Loucy (cell line): ENCODE measurements around the gene ADIPOR2.

Source experiments
- H2AFZ ChIP-seq: fragments of 200-600 bp; sonication (generic); 2 replicates; pipeline ENCODE4 v1.6.0; 2016; ENCODE audit warnings: antibody characterized with exemption, mild to moderate bottlenecking, low read length, moderate library complexity
- H3F3A ChIP-seq: fragments of 200-600 bp; 2 replicates; pipeline ENCODE4 v1.6.0; 2016; ENCODE audit warnings: antibody characterized with exemption, low read depth, mild to moderate bottlenecking
- H3K27me3 ChIP-seq: fragments of 200-600 bp; sonication (generic); 2 replicates; pipeline ENCODE4 v1.6.1; 2014; ENCODE audit warnings: low read length, mild to moderate bottlenecking; ENCODE audit not compliant: insufficient read depth, poor library complexity, severe bottlenecking
- H3K36me3 ChIP-seq: fragments of 200-600 bp; sonication (generic); 2 replicates; pipeline ENCODE4 v1.6.1; 2016; ENCODE audit warnings: low read length; ENCODE audit not compliant: insufficient read depth
- H3K4me1 ChIP-seq: fragments of 200-600 bp; sonication (generic); 2 replicates; pipeline ENCODE4 v1.5.1; 2014; ENCODE audit warnings: low read length, mild to moderate bottlenecking; ENCODE audit not compliant: insufficient read depth, poor library complexity, severe bottlenecking
- H3K4me2 ChIP-seq: fragments of 200-600 bp; sonication (generic); 2 replicates; pipeline ENCODE4 v1.6.0; 2014; ENCODE audit warnings: antibody characterized with exemption, low read length, low read depth, mild to moderate bottlenecking; ENCODE audit not compliant: poor library complexity, severe bottlenecking
- H3K4me3 ChIP-seq: fragments of 200-600 bp; sonication (generic); 2 replicates; pipeline ENCODE4 v1.5.1; 2014; ENCODE audit warnings: low read length, mild to moderate bottlenecking, mixed read lengths; ENCODE audit not compliant: poor library complexity, severe bottlenecking
- H3K79me2 ChIP-seq: fragments of 200-600 bp; sonication (generic); 2 replicates; pipeline ENCODE4 v1.6.1; 2014; ENCODE audit warnings: low read length; ENCODE audit not compliant: insufficient read depth
- H3K9ac ChIP-seq: fragments of 200-600 bp; sonication (generic); 2 replicates; pipeline ENCODE4 v1.6.0; 2014; ENCODE audit warnings: mild to moderate bottlenecking, low read depth, low read length, moderate library complexity; ENCODE audit not compliant: poor library complexity, severe bottlenecking
- H3K9me2 ChIP-seq: fragments of 200-600 bp; sonication (generic); replicated peaks from 2 replicates; pipeline ENCODE4 v1.6.1; 2016; ENCODE audit warnings: low read depth, low read length, mixed read lengths
- H3K9me3 ChIP-seq: fragments of 200-600 bp; sonication (generic); 2 replicates; pipeline ENCODE4 v1.6.1; 2014; ENCODE audit warnings: mild to moderate bottlenecking, antibody characterized with exemption, low read length, low read depth; ENCODE audit not compliant: insufficient read depth
- H4K20me1 ChIP-seq: fragments of 200-600 bp; sonication (generic); 2 replicates; pipeline ENCODE4 v1.6.0; 2014; ENCODE audit warnings: antibody characterized with exemption, low read length, mild to moderate bottlenecking; ENCODE audit not compliant: insufficient read depth, poor library complexity, severe bottlenecking
- EZH2phosphoT487 ChIP-seq: fragments of 200-600 bp; IDR thresholded peaks from 2 replicates; pipeline ENCODE4 v1.6.1; 2018; ENCODE audit warnings: antibody characterized with exemption, mild to moderate bottlenecking, moderate library complexity, borderline replicate concordance
- TF ChIP-seq, protein P1 (sequence below): fragments of 200-600 bp; sonication (generic); conservative IDR thresholded peaks from 2 replicates; pipeline ENCODE4 v1.5.1; 2014; ENCODE audit warnings: mild to moderate bottlenecking, antibody characterized with exemption, low read length

Gene ADIPOR2

DNA sequence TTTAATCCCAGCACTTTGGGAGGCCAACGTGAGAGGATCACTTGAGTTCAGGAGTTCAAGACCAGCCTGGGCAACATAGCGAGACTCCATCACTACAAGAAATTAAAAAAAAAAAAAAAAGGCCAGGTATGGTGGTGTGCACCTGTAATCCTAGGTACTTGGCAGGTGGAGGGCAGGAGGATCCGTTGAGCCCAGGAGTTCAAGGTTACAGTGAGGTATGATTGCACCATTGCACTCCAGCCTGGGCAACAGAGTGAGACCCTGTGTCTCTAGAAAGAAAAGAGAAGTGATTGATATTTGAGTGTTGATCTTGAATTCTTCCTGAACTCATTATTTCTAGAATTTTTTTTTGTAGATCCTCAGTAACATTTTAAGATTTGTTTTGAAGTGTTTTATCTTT is 59.4 kb downstream of the ADIPOR2 start:
- H3F3A ChIP-seq = 0 out of 2 replicates have a peak, but pooled peaks cover 2% of the 10 kb centered on the region
- no peak overlapping the region for H3K9ac ChIP-seq
- no peak overlapping the region for H3K4me2 ChIP-seq
- H3K4me1 ChIP-seq = no peaks in the 10 kb centered on the region
- H3K4me3 ChIP-seq = no peak overlapping the region
- H3K36me3 ChIP-seq = peaks cover 13% of the 10 kb centered on the region
- H3K9me3 ChIP-seq = peaks cover 11% of the 10 kb centered on the region; the same call in 1 of the 2 replicates
- no peak overlapping the region for H2AFZ ChIP-seq
- no peaks in the 10 kb centered on the region for H3K9me2 ChIP-seq
- H3K27me3 ChIP-seq = no peaks in the 10 kb centered on the region
- peaks cover 79% of the 10 kb centered on the region for H3K79me2 ChIP-seq
- TF ChIP-seq, protein P1, sequence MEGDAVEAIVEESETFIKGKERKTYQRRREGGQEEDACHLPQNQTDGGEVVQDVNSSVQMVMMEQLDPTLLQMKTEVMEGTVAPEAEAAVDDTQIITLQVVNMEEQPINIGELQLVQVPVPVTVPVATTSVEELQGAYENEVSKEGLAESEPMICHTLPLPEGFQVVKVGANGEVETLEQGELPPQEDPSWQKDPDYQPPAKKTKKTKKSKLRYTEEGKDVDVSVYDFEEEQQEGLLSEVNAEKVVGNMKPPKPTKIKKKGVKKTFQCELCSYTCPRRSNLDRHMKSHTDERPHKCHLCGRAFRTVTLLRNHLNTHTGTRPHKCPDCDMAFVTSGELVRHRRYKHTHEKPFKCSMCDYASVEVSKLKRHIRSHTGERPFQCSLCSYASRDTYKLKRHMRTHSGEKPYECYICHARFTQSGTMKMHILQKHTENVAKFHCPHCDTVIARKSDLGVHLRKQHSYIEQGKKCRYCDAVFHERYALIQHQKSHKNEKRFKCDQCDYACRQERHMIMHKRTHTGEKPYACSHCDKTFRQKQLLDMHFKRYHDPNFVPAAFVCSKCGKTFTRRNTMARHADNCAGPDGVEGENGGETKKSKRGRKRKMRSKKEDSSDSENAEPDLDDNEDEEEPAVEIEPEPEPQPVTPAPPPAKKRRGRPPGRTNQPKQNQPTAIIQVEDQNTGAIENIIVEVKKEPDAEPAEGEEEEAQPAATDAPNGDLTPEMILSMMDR = no peak
- no peak for TF ChIP-seq EZH2phosphoT487
- H4K20me1 ChIP-seq = peaks cover 6% of the 10 kb centered on the region

DNA sequence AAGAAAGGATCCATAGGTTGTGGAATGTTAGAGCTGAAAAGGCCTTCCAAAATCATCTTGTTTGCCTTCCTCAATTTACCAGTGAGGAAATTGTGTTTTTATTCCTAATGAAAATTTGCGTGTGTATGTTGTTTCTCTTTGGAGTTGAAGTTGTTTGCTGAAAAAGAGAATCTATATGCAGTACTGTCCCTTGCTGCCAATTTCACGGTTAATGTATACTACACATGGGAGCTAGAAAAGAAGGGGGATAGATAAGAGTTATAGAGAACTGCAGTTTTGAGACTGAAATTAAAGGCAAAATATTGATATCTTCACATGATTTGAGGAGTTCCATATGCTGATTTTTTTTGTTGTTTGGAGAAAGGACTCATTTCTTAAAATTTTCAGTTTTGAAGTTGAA is 67.5 kb downstream of the ADIPOR2 start:
- TF ChIP-seq, protein P1 = no peak
- no peak for TF ChIP-seq EZH2phosphoT487

GRCh38 chr12:1758887-1759286 is 68.0 kb downstream of the ADIPOR2 start:
- no peaks in the 10 kb centered on the region for H3K27me3 ChIP-seq
- H3K9ac ChIP-seq = no peak overlapping the region
- peaks cover 42% of the 10 kb centered on the region for H3K79me2 ChIP-seq
- peaks cover 64% of the 10 kb centered on the region; the same call in 1 of the 2 replicates for H3K36me3 ChIP-seq
- no peak overlapping the region for H3K4me3 ChIP-seq
- TF ChIP-seq, protein P1 = no peak
- TF ChIP-seq EZH2phosphoT487 = no peak
- H3K4me1 ChIP-seq = no peaks in the 10 kb centered on the region
- H3K9me3 ChIP-seq = no peaks in the 10 kb centered on the region
- no peaks in the 10 kb centered on the region for H3K9me2 ChIP-seq
- no peak overlapping the region for H2AFZ ChIP-seq
- H3F3A ChIP-seq = no peaks in the 10 kb centered on the region
- H4K20me1 ChIP-seq = peaks cover 17% of the 10 kb centered on the region
- H3K4me2 ChIP-seq = no peak overlapping the region

More for the DNA sequence above, 67.5 kb downstream of the ADIPOR2 start:
- Histone ChIP-seq H3K9me2 (no peaks in the 10 kb centered on the region), H2AFZ (no peak overlapping the region), H3K4me3 (no peak overlapping the region), H3F3A (no peaks in the 10 kb centered on the region), H4K20me1 (peaks cover 19% of the 10 kb centered on the region), H3K4me1 (no peaks in the 10 kb centered on the region), H3K79me2 (peaks cover 40% of the 10 kb centered on the region), H3K36me3 (peaks cover 64% of the 10 kb centered on the region; the same call in 1 of the 2 replicates), H3K9me3 (no peaks in the 10 kb centered on the region), H3K9ac (no peak overlapping the region), H3K4me2 (no peak overlapping the region), H3K27me3 (no peaks in the 10 kb centered on the region)
